Mesenchymal stem cell (in vitro differentiated cells and primary cell): Measurements from ENCODE around the gene KDM4B.

ENCODE experiments used
- DNase-seq: peaks from one replicate; pipeline ENCODE4 v3.0.0-alpha.2; 2013
- H2AFZ ChIP-seq: one replicate; pipeline ENCODE4 v1.6.1; 2013; ENCODE audit warnings: low read depth, mild to moderate bottlenecking, control low read depth, inconsistent platforms, low read length, moderate library complexity
- H2AK5ac ChIP-seq: 2 replicates; pipeline ENCODE4 v1.6.1; 2013; ENCODE audit warnings: low read length, moderate library complexity, mild to moderate bottlenecking, inconsistent platforms; ENCODE audit not compliant: severe bottlenecking
- H2BK120ac ChIP-seq: one replicate; pipeline ENCODE4 v1.6.1; 2013; ENCODE audit warnings: low read depth, mild to moderate bottlenecking, inconsistent platforms, low read length, moderate library complexity
- H2BK12ac ChIP-seq, 2 experiments: one replicate each; pipeline ENCODE4 v1.6.1; 2013; ENCODE audit warnings: inconsistent platforms in 2 of 2, low read length in 2 of 2, mild to moderate bottlenecking in 2 of 2, moderate library complexity in 2 of 2, control low read depth in 1 of 2
- H2BK15ac ChIP-seq: one replicate; pipeline ENCODE4 v1.6.1; 2013; ENCODE audit warnings: mild to moderate bottlenecking, low read depth, inconsistent platforms; ENCODE audit not compliant: poor library complexity, severe bottlenecking
- H2BK5ac ChIP-seq: 2 replicates; pipeline ENCODE4 v1.6.1; 2013; ENCODE audit warnings: low read depth, mild to moderate bottlenecking, low read length, control low read depth, inconsistent platforms; ENCODE audit not compliant: poor library complexity, severe bottlenecking
- H3K14ac ChIP-seq, 2 experiments: one replicate each; pipeline ENCODE4 v1.6.1; 2013; ENCODE audit warnings: inconsistent platforms in 2 of 2, low read length in 2 of 2, control low read depth in 1 of 2, mild to moderate bottlenecking in 1 of 2, moderate library complexity in 1 of 2
- H3K18ac ChIP-seq, 2 experiments: one replicate each; pipeline ENCODE4 v1.6.1; 2013; ENCODE audit warnings: inconsistent platforms in 2 of 2, low read length in 2 of 2, control low read depth in 1 of 2, low read depth in 1 of 2, mild to moderate bottlenecking in 1 of 2
- H3K23ac ChIP-seq, 2 experiments: one replicate each; pipeline ENCODE4 v1.6.1; 2013; ENCODE audit warnings: inconsistent platforms in 2 of 2, low read length in 2 of 2, mild to moderate bottlenecking in 2 of 2, moderate library complexity in 2 of 2, control low read depth in 1 of 2
- H3K27ac ChIP-seq: 2 replicates; pipeline ENCODE4 v1.5.1; 2013; ENCODE audit warnings: mild to moderate bottlenecking, moderate library complexity, low read length, control low read depth, inconsistent platforms; ENCODE audit not compliant: poor library complexity, severe bottlenecking
- H3K27me3 ChIP-seq, 2 experiments: 2 replicates each; pipeline versions ENCODE4 v1.6.1 to v1.7.0; 2013; ENCODE audit warnings: low read length in 2 of 2, mild to moderate bottlenecking in 2 of 2, moderate library complexity in 2 of 2, control low read depth in 1 of 2, inconsistent platforms in 1 of 2; ENCODE audit not compliant: control insufficient read depth in 1 of 2, insufficient read depth in 1 of 2
- H3K36me3 ChIP-seq, 2 experiments: 2 replicates each; pipeline versions ENCODE4 v1.6.1 to v1.7.0; 2013; ENCODE audit warnings: low read length in 2 of 2, control low read depth in 1 of 2, inconsistent platforms in 1 of 2, low read depth in 1 of 2, mild to moderate bottlenecking in 1 of 2; ENCODE audit not compliant: insufficient read depth in 2 of 2, control insufficient read depth in 1 of 2
- H3K4ac ChIP-seq, 2 experiments: one replicate each; pipeline ENCODE4 v1.6.1; 2013; ENCODE audit warnings: inconsistent platforms in 2 of 2, low read length in 2 of 2, mild to moderate bottlenecking in 2 of 2, moderate library complexity in 2 of 2, control low read depth in 1 of 2, low read depth in 1 of 2
- H3K4me1 ChIP-seq: 2 replicates; pipeline ENCODE4 v1.6.1; 2013; ENCODE audit warnings: low read depth, low read length, control low read depth; ENCODE audit not compliant: control insufficient read depth, insufficient read depth
- H3K4me2 ChIP-seq: 2 replicates; pipeline ENCODE4 v1.6.1; 2013; ENCODE audit warnings: low read length, mild to moderate bottlenecking, inconsistent platforms; ENCODE audit not compliant: poor library complexity, severe bottlenecking
- H3K4me3 ChIP-seq, 2 experiments: 2 replicates each; pipeline versions ENCODE4 v1.5.1 to v1.7.0; 2013; ENCODE audit warnings: low read length in 2 of 2, mild to moderate bottlenecking in 2 of 2, control low read depth in 1 of 2, low read depth in 1 of 2; ENCODE audit not compliant: insufficient read depth in 1 of 2
- H3K79me1 ChIP-seq: replicated peaks from 2 replicates; pipeline ENCODE4 v1.6.1; 2013; ENCODE audit warnings: mild to moderate bottlenecking, control low read depth, low read length, inconsistent platforms; ENCODE audit not compliant: poor library complexity, severe bottlenecking
- H3K9ac ChIP-seq: 2 replicates; pipeline ENCODE4 v1.7.0; 2013; ENCODE audit warnings: mild to moderate bottlenecking, low read length, moderate library complexity
- H3K9me3 ChIP-seq: 2 replicates; pipeline ENCODE4 v1.7.0; 2013; ENCODE audit warnings: mild to moderate bottlenecking, low read length; ENCODE audit not compliant: control insufficient read depth
- H4K8ac ChIP-seq: one replicate; pipeline ENCODE4 v1.6.1; 2013; ENCODE audit warnings: inconsistent platforms, mild to moderate bottlenecking, low read length, moderate library complexity
- H4K91ac ChIP-seq: one replicate; pipeline ENCODE4 v1.6.1; 2013; ENCODE audit warnings: mild to moderate bottlenecking, low read length, inconsistent platforms
- WGBS: methylation state at CpG from one replicate; pipeline ENCODE4 v1.1.7; 2013; ENCODE audit warnings: mixed read lengths; 5-methylcytosine and 5-hydroxymethylcytosine counted together

The KDM4B gene

DNA sequence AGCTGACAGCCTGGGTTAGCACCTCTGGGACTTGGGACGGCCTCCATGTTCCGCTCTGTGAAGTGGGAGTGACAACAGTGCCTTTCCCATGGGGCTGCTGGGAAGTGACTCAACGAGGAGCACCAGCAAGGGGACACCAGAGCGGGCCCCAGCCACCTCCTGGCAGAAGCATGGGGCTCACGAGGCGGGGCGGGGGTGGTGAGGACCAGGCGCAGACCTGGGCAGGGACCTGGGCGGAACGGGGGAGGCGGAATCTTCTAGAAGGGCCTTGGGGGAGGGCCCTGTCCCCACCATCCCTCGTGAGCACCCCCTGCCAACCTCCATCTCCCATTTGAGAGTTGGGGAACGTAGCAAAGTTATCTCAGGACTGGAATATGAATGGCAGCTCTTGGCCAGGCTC, 37.9 kb downstream of the KDM4B start:
- no peak overlapping the region for H2AFZ ChIP-seq
- no peak overlapping the region for H3K4me3 ChIP-seq
- 97% methylated on average over 11 of the region's 13 CpGs for WGBS
- H4K91ac ChIP-seq: no peak overlapping the region
- no peak for DNase-seq
- no peak overlapping the region for H2BK5ac ChIP-seq
- peaks cover 37% of the 10 kb centered on the region for H3K79me1 ChIP-seq
- H3K27me3 ChIP-seq: no peaks in the 10 kb centered on the region
- no peak overlapping the region for H3K14ac ChIP-seq
- H2AK5ac ChIP-seq: no peak overlapping the region
- H3K4me1 ChIP-seq: peaks cover 30% of the 10 kb centered on the region
- no peak overlapping the region for H3K4me2 ChIP-seq
- H3K36me3 ChIP-seq: peaks cover 4 to 40% of the 10 kb centered on the region in 2 experiments
- H3K23ac ChIP-seq: no peak overlapping the region
- H3K18ac ChIP-seq: no peak overlapping the region
- no peak overlapping the region for H3K27ac ChIP-seq
- H3K9ac ChIP-seq: no peak overlapping the region
- H2BK12ac ChIP-seq: no peak overlapping the region
- no peak overlapping the region for H3K4ac ChIP-seq
- H4K8ac ChIP-seq: no peak overlapping the region
- no peaks in the 10 kb centered on the region for H3K9me3 ChIP-seq
- H2BK15ac ChIP-seq: no peak overlapping the region
- H2BK120ac ChIP-seq: no peak overlapping the region

- Histone ChIP-seq H3K4ac (no peak overlapping the region), H2BK5ac (no peak overlapping the region), H3K9me3 (no peaks in the 10 kb centered on the region), H3K4me1 (peaks cover 12% of the 10 kb centered on the region), H3K18ac (no peak overlapping the region), H3K36me3 (peaks cover 11 to 38% of the 10 kb centered on the region in 2 experiments), H4K91ac (no peak overlapping the region), H2AFZ (no peak overlapping the region), H3K9ac (no peak overlapping the region), H2AK5ac (no peak overlapping the region), H2BK15ac (no peak overlapping the region), H3K4me2 (no peak overlapping the region), H3K4me3 (no peak overlapping the region), H3K27me3 (no peaks in the 10 kb centered on the region), H4K8ac (no peak overlapping the region), H2BK120ac (no peak overlapping the region), H3K79me1 (peaks cover 54% of the 10 kb centered on the region), H3K27ac (no peak overlapping the region), H3K14ac (no peak overlapping the region), H3K23ac (no peak overlapping the region), H2BK12ac (no peak overlapping the region)
- WGBS: 92% methylated on average over 26 of the region's 26 CpGs
- DNase-seq: no peak
Measured at GRCh38 chr19:5011476-5012238, 42.7 kb downstream of the KDM4B start.

- H3K27ac ChIP-seq: no peak overlapping the region
- H3K4ac ChIP-seq: peak overlapping the region in 1 of 2 experiments; percentile 20
- H3K9me3 ChIP-seq: no peaks in the 10 kb centered on the region
- no peak overlapping the region for H3K18ac ChIP-seq
- peaks cover 54% of the 10 kb centered on the region for H3K79me1 ChIP-seq
- no peak overlapping the region for H3K23ac ChIP-seq
- no peak overlapping the region for H2BK120ac ChIP-seq
- no peak overlapping the region for H4K8ac ChIP-seq
- H3K4me2 ChIP-seq: no peak overlapping the region
- H3K4me1 ChIP-seq: peaks cover 15% of the 10 kb centered on the region
- H2BK15ac ChIP-seq: no peak overlapping the region
- no peak overlapping the region for H2AK5ac ChIP-seq
- H3K27me3 ChIP-seq: no peaks in the 10 kb centered on the region
- H2BK12ac ChIP-seq: no peak overlapping the region
- H3K36me3 ChIP-seq: peaks cover 19 to 43% of the 10 kb centered on the region in 2 experiments
- H2BK5ac ChIP-seq: no peak overlapping the region
- H4K91ac ChIP-seq: no peak overlapping the region
- H3K9ac ChIP-seq: no peak overlapping the region
- H3K4me3 ChIP-seq: no peak overlapping the region
- WGBS: 94% methylated on average over 25 of the region's 25 CpGs
- no peak overlapping the region for H3K14ac ChIP-seq
- DNase-seq: no peak
- H2AFZ ChIP-seq: no peak overlapping the region
Measured at GRCh38 chr19:5012688-5013457, 44.0 kb downstream of the KDM4B start.

- Histone ChIP-seq H2AK5ac (no peak overlapping the region), H3K9ac (no peak overlapping the region), H3K9me3 (no peaks in the 10 kb centered on the region), H3K27ac (no peak overlapping the region), H2BK120ac (no peak overlapping the region), H3K27me3 (no peaks in the 10 kb centered on the region), H3K79me1 (peaks cover 55% of the 10 kb centered on the region), H3K4ac (no peak overlapping the region), H3K23ac (no peak overlapping the region), H3K18ac (no peak overlapping the region), H4K91ac (no peak overlapping the region), H2AFZ (no peak overlapping the region), H3K4me2 (no peak overlapping the region), H3K14ac (no peak overlapping the region), H2BK15ac (no peak overlapping the region), H4K8ac (no peak overlapping the region), H3K4me1 (peaks cover 18% of the 10 kb centered on the region), H3K36me3 (peaks cover 24 to 46% of the 10 kb centered on the region in 2 experiments), H2BK12ac (no peak overlapping the region), H2BK5ac (no peak overlapping the region), H3K4me3 (no peak overlapping the region)
- WGBS: 97% methylated on average over 14 of the region's 14 CpGs
- DNase-seq: no peak
Measured at GRCh38 chr19:5013761-5014160, 44.8 kb downstream of the KDM4B start.
